ENCODE results near the gene PEAK1.

DNA sequence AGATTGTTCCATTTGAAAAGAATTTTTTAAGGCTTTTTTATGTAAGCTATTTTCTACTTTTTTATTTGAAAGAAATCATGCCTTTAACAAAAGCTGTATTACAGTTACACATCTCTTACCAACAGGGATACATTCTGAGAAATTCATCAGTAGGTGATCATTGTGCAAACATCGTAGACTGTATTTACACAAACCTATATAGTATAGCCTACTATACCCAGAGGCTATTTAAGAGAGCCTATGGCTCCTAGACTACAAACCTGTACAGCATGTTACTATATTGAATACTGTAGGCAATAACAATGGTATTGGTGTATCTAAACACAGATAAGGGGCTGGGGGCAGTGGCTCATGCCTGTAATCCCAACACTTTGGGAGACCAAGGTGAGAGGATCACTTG lies 43.1 kb downstream of the PEAK1 start:
- TF ChIP-seq, protein P1, sequence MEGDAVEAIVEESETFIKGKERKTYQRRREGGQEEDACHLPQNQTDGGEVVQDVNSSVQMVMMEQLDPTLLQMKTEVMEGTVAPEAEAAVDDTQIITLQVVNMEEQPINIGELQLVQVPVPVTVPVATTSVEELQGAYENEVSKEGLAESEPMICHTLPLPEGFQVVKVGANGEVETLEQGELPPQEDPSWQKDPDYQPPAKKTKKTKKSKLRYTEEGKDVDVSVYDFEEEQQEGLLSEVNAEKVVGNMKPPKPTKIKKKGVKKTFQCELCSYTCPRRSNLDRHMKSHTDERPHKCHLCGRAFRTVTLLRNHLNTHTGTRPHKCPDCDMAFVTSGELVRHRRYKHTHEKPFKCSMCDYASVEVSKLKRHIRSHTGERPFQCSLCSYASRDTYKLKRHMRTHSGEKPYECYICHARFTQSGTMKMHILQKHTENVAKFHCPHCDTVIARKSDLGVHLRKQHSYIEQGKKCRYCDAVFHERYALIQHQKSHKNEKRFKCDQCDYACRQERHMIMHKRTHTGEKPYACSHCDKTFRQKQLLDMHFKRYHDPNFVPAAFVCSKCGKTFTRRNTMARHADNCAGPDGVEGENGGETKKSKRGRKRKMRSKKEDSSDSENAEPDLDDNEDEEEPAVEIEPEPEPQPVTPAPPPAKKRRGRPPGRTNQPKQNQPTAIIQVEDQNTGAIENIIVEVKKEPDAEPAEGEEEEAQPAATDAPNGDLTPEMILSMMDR (optimal IDR thresholded peaks at IDR 0.05 in 1 of 3, IDR thresholded peaks at IDR 0.05 in 1 of 3, conservative IDR thresholded peaks at IDR 0.05 in 1 of 3; ENCODE audit: extremely low read depth in 1 of 3, insufficient read depth in 2 of 3, low read length in 3 of 3) = no peak
- TF ChIP-seq EZH2 (IDR thresholded peaks at IDR 0.05; ENCODE audit: low read length) = no peak

All from keratinocyte (primary cell).